Mesendoderm (in vitro differentiated cells): Measurements from ENCODE around the gene ICAM4.

Source experiments
- DNase-seq: peaks from one replicate; pipeline ENCODE4 v3.0.0; 2013
- H2AK5ac ChIP-seq: 2 replicates; pipeline ENCODE4 v1.6.1; 2013; ENCODE audit warnings: low read length, inconsistent platforms
- H2BK120ac ChIP-seq: 2 replicates; pipeline ENCODE4 v1.6.1; 2013; ENCODE audit warnings: low read depth, mild to moderate bottlenecking, low read length, moderate library complexity, mixed read lengths
- H2BK15ac ChIP-seq: replicated peaks from 2 replicates; pipeline ENCODE4 v1.6.1; 2013; ENCODE audit warnings: low read depth, mild to moderate bottlenecking, moderate library complexity
- H2BK5ac ChIP-seq: 2 replicates; pipeline ENCODE4 v1.6.1; 2013; ENCODE audit warnings: low read length, inconsistent platforms
- H3K18ac ChIP-seq: 2 replicates; pipeline ENCODE4 v1.6.1; 2013; ENCODE audit warnings: mild to moderate bottlenecking, low read length, mixed read lengths
- H3K23ac ChIP-seq: one replicate; pipeline ENCODE4 v1.6.1; 2013; ENCODE audit warnings: low read length
- H3K27ac ChIP-seq: 2 replicates; pipeline ENCODE4 v1.5.1; 2013; ENCODE audit warnings: low read depth, mild to moderate bottlenecking, inconsistent platforms, low read length, moderate library complexity
- H3K27me3 ChIP-seq: 2 replicates; pipeline ENCODE4 v1.6.1; 2013; ENCODE audit warnings: low read length, control low read depth, mild to moderate bottlenecking, inconsistent platforms; ENCODE audit not compliant: insufficient read depth, poor library complexity
- H3K36me3 ChIP-seq: 2 replicates; pipeline ENCODE4 v1.6.1; 2013; ENCODE audit warnings: low read length, inconsistent platforms; ENCODE audit not compliant: control insufficient read depth, insufficient read depth
- H3K4ac ChIP-seq: one replicate; pipeline ENCODE4 v1.6.1; 2013; ENCODE audit warnings: low read depth, mild to moderate bottlenecking, low read length, moderate library complexity
- H3K4me1 ChIP-seq: 2 replicates; pipeline ENCODE4 v1.6.1; 2013; ENCODE audit warnings: low read depth, low read length, inconsistent platforms; ENCODE audit not compliant: control insufficient read depth
- H3K4me2 ChIP-seq: 2 replicates; pipeline ENCODE4 v1.6.1; 2013; ENCODE audit warnings: low read length
- H3K4me3 ChIP-seq: 2 replicates; pipeline ENCODE4 v1.5.1; 2013; ENCODE audit warnings: mild to moderate bottlenecking, low read length
- H3K56ac ChIP-seq: one replicate; pipeline ENCODE4 v1.6.1; 2013; ENCODE audit warnings: low read length
- H3K79me1 ChIP-seq: 2 replicates; pipeline ENCODE4 v1.6.1; 2013; ENCODE audit warnings: low read length, inconsistent platforms
- H3K79me2 ChIP-seq: 2 replicates; pipeline ENCODE4 v1.6.1; 2013; ENCODE audit warnings: mild to moderate bottlenecking, low read length; ENCODE audit not compliant: control insufficient read depth, insufficient read depth
- H3K9ac ChIP-seq: 2 replicates; pipeline ENCODE4 v1.6.1; 2013; ENCODE audit warnings: low read length, inconsistent platforms
- H4K5ac ChIP-seq: one replicate; pipeline ENCODE4 v1.6.1; 2013; ENCODE audit warnings: low read length
- H4K8ac ChIP-seq: one replicate; pipeline ENCODE4 v1.6.1; 2013; ENCODE audit warnings: low read depth, mild to moderate bottlenecking, control low read depth, low read length, moderate library complexity
- WGBS: extraction: QIAGEN DNeasy Blood & Tissue Kit; methylation state at CpG from one replicate; pipeline ENCODE4 v1.1.7; 2013; ENCODE audit warnings: low lambda C conversion rate, missing lambda C conversion rate; ENCODE audit not compliant: insufficient coverage; ENCODE audit errors: extremely low coverage; 5-methylcytosine and 5-hydroxymethylcytosine counted together

Gene ICAM4

GRCh38 chr19:10284960-10285278, 1.8 kb upstream of the ICAM4 start:
- Histone ChIP-seq H3K9ac (no peak overlapping the region), H3K36me3 (no peaks in the 10 kb centered on the region), H3K27ac (no peak overlapping the region), H3K23ac (no peak overlapping the region), H3K4me2 (no peak overlapping the region), H2BK120ac (no peak overlapping the region), H3K27me3 (peaks cover 10% of the 10 kb centered on the region), H3K79me2 (no peaks in the 10 kb centered on the region), H4K5ac (no peak overlapping the region), H3K18ac (no peak overlapping the region), H3K79me1 (no peaks in the 10 kb centered on the region), H4K8ac (no peak overlapping the region), H3K4ac (no peak overlapping the region), H3K56ac (no peak overlapping the region), H2BK15ac (no peak overlapping the region), H3K4me3 (no peak overlapping the region), H2AK5ac (no peak overlapping the region), H3K4me1 (no peaks in the 10 kb centered on the region), H2BK5ac (no peak overlapping the region)
- no CpG with 5 or more reads among the region's 13 CpGs for WGBS
- DNase-seq, result no peak

- DNase-seq, result no peak
- Histone ChIP-seq H3K18ac (no peak overlapping the region), H2BK120ac (no peak overlapping the region), H2BK15ac (no peak overlapping the region), H3K56ac (no peak overlapping the region), H4K8ac (no peak overlapping the region), H3K23ac (no peak overlapping the region), H3K27ac (no peak overlapping the region), H3K27me3 (peaks cover 15% of the 10 kb centered on the region), H3K79me1 (no peaks in the 10 kb centered on the region), H3K4me2 (no peak overlapping the region), H4K5ac (no peak overlapping the region), H2BK5ac (no peak overlapping the region), H3K4me3 (no peak overlapping the region), H3K9ac (no peak overlapping the region), H3K36me3 (no peaks in the 10 kb centered on the region), H3K4ac (no peak overlapping the region), H3K79me2 (no peaks in the 10 kb centered on the region), H2AK5ac (no peak overlapping the region), H3K4me1 (peaks cover 2% of the 10 kb centered on the region)
- WGBS, result no CpG with 5 or more reads among the region's 4 CpGs
Measured at GRCh38 chr19:10285393-10285792, 1.4 kb upstream of the ICAM4 start.

GRCh38 chr19:10288662-10289166, 2.0 kb downstream of the ICAM4 start:
- no peak overlapping the region for H3K18ac ChIP-seq
- H2AK5ac ChIP-seq, result no peak overlapping the region
- H4K8ac ChIP-seq, result no peak overlapping the region
- peak overlapping the region; percentile 42 for H3K9ac ChIP-seq
- H3K56ac ChIP-seq, result peak overlapping the region; percentile 81
- no peak overlapping the region for H3K4ac ChIP-seq
- no peak overlapping the region for H3K27ac ChIP-seq
- no peaks in the 10 kb centered on the region for H3K79me1 ChIP-seq
- no peak overlapping the region for H2BK5ac ChIP-seq
- H2BK120ac ChIP-seq, result no peak overlapping the region
- H3K4me2 ChIP-seq, result peak overlapping the region; percentile 80
- no peak overlapping the region for H3K4me3 ChIP-seq
- WGBS, result no CpG with 5 or more reads among the region's 23 CpGs
- no peak overlapping the region for H2BK15ac ChIP-seq
- peaks cover 5% of the 10 kb centered on the region for H3K4me1 ChIP-seq
- H3K27me3 ChIP-seq, result peaks cover 38% of the 10 kb centered on the region
- H3K79me2 ChIP-seq, result no peaks in the 10 kb centered on the region
- H4K5ac ChIP-seq, result no peak overlapping the region
- H3K23ac ChIP-seq, result no peak overlapping the region
- DNase-seq, result peak; percentile 67
- no peaks in the 10 kb centered on the region for H3K36me3 ChIP-seq

GRCh38 chr19:10289167-10289835, 2.5 kb downstream of the ICAM4 start:
- no peaks in the 10 kb centered on the region for H3K79me2 ChIP-seq
- H2BK120ac ChIP-seq, result no peak overlapping the region
- no peak overlapping the region for H3K23ac ChIP-seq
- WGBS, result no CpG with 5 or more reads among the region's 50 CpGs
- no peak overlapping the region for H4K8ac ChIP-seq
- no peak overlapping the region for H4K5ac ChIP-seq
- peaks cover 5% of the 10 kb centered on the region for H3K4me1 ChIP-seq
- peak overlapping the region; percentile 80 for H3K4me2 ChIP-seq
- H3K27me3 ChIP-seq, result peaks cover 43% of the 10 kb centered on the region
- H3K9ac ChIP-seq, result no peak overlapping the region
- H2BK5ac ChIP-seq, result no peak overlapping the region
- H2AK5ac ChIP-seq, result no peak overlapping the region
- peak overlapping the region; percentile 81 for H3K56ac ChIP-seq
- no peak overlapping the region for H3K4ac ChIP-seq
- H3K4me3 ChIP-seq, result peak overlapping the region; percentile 7
- H3K36me3 ChIP-seq, result no peaks in the 10 kb centered on the region
- H3K18ac ChIP-seq, result no peak overlapping the region
- no peaks in the 10 kb centered on the region for H3K79me1 ChIP-seq
- no peak overlapping the region for H3K27ac ChIP-seq
- no peak overlapping the region for H2BK15ac ChIP-seq
- DNase-seq, result peak; percentile 58

- Histone ChIP-seq H3K79me2 (no peaks in the 10 kb centered on the region), H3K18ac (no peak within 1 kb of the TSS), H2BK5ac (no peak within 1 kb of the TSS), H2BK15ac (no peak within 1 kb of the TSS), H3K79me1 (no peaks in the 10 kb centered on the region), H3K23ac (peak within 1 kb of the TSS; percentile 66), H3K4me2 (peak within 1 kb of the TSS; percentile 80), H4K8ac (no peak within 1 kb of the TSS), H3K9ac (peak within 1 kb of the TSS; percentile 36), H3K56ac (peak within 1 kb of the TSS; percentile 81), H2BK120ac (no peak within 1 kb of the TSS), H3K27ac (no peak within 1 kb of the TSS), H3K4me3 (peak within 1 kb of the TSS; percentile 7), H3K36me3 (no peaks in the 10 kb centered on the region), H3K27me3 (peaks cover 43% of the 10 kb centered on the region), H3K4me1 (peaks cover 5% of the 10 kb centered on the region), H3K4ac (no peak within 1 kb of the TSS), H4K5ac (no peak within 1 kb of the TSS), H2AK5ac (no peak within 1 kb of the TSS)
- no CpG with 5 or more reads among the region's 45 CpGs for WGBS
- DNase-seq, result no peak
Measured at GRCh38 chr19:10289836-10290356, 3.1 kb downstream of the ICAM4 start, which contains the start of gene ICAM5. Gene ICAM5, plus strand, starts transcription at chr19:10289952. Its CDS starts 92 bp downstream, at chr19:10290044.
